MCF 10A (cell line): ENCODE measurements around the gene YAE1. TPM values are rescaled to one million over a fixed set of nuclear protein-coding genes. Genes with fewer than 3 reads are reported as not detected.

Experiments used
- BruUV-seq: library from RNA; stranded (reverse); fragments of 400-500 nt; replicated peaks from 2 replicates; lab custom pipeline; 2021; lab: Mats Ljungman, UMichigan
- CTCF ChIA-PET: fragments of 300-600 bp; sonication (Branson Sonifier 250); formaldehyde crosslinking; extraction: SDS; loops from one replicate; lab custom pipeline; 2021; ENCODE audit warnings: antibody characterized with exemption, inconsistent platforms; lab: Yijun Ruan, JAX
- POLR2A ChIA-PET: fragments of 300-600, 350-650 bp; sonication (Branson Sonifier 250); formaldehyde crosslinking; extraction: SDS; loops from one replicate; lab custom pipeline; 2020; ENCODE audit warnings: antibody characterized with exemption, inconsistent platforms; lab: Yijun Ruan, JAX
- DNase-seq: peaks from one replicate; pipeline ENCODE4 v3.0.0-alpha.2; 2018; ENCODE audit not compliant: unreplicated experiment
- H3K27ac Mint-ChIP-seq: one replicate; pipeline ENCODE4 v1.8.0; 2022; ENCODE audit warnings: mild to moderate bottlenecking, low read depth, mixed read lengths; ENCODE audit not compliant: unreplicated experiment
- H3K27me3 Mint-ChIP-seq: one replicate; pipeline ENCODE4 v1.8.0; 2022; ENCODE audit warnings: mixed read lengths; ENCODE audit not compliant: insufficient read depth, unreplicated experiment
- H3K36me3 Mint-ChIP-seq: one replicate; pipeline ENCODE4 v1.8.0; 2022; ENCODE audit warnings: mild to moderate bottlenecking, moderate library complexity, mixed read lengths; ENCODE audit not compliant: insufficient read depth, unreplicated experiment
- H3K4me1 Mint-ChIP-seq: one replicate; pipeline ENCODE4 v1.8.0; 2022; ENCODE audit warnings: mixed read lengths; ENCODE audit not compliant: insufficient read depth, unreplicated experiment
- H3K4me3 Mint-ChIP-seq: one replicate; pipeline ENCODE4 v1.8.0; 2022; ENCODE audit warnings: mild to moderate bottlenecking, moderate library complexity, mixed read lengths; ENCODE audit not compliant: unreplicated experiment
- H3K9me3 Mint-ChIP-seq: one replicate; pipeline ENCODE4 v1.8.0; 2022; ENCODE audit warnings: mixed read lengths; ENCODE audit not compliant: unreplicated experiment
- CTCF ChIP-seq: fragments of 200-600 bp; IDR thresholded peaks from one replicate; pipeline ENCODE4 v1.8.0; 2022; ENCODE audit warnings: antibody characterized with exemption, mild to moderate bottlenecking; ENCODE audit not compliant: unreplicated experiment
- intact Hi-C: fragments of 100-400 bp; cut with micrococcal nuclease; formaldehyde crosslinking; loops from 2 replicates; pipeline ENCODE4 v1.14.1; 2022
- total RNA-seq: library from RNA; stranded (reverse); gene quantifications from 2 replicates; pipeline ENCODE4 v1.2.3, GENCODE V29; 2022

The YAE1 gene
- total RNA-seq, 1 experiment from 2014 or later: 34.7 TPM

GRCh38 chr7:39594988-39595620, 28.9 kb downstream of the YAE1 start:
- CTCF ChIA-PET: interaction anchor here (0.6 to 4.1 kb wide), 6 partner anchors 14 to 1555 kb away, joined by 3 to 29 read pairs (median 4); no protein-coding TSS in a partner anchor

GRCh38 chr7:39602351-39602750, 36.1 kb downstream of the YAE1 start:
- DNase-seq: no peak
- no peak for TF ChIP-seq CTCF
- BruUV-seq: no TSS peak
- ChIA-PET CTCF (interaction anchor here (0.7 kb wide), 1 partner anchor 902 kb away, joined by 3 read pairs; no protein-coding TSS in a partner anchor), POLR2A (no interaction called here)
- Mint-ChIP-seq H3K36me3 (no peaks in the 10 kb centered on the region), H3K27me3 (no peaks in the 10 kb centered on the region), H3K4me3 (no peak overlapping the region), H3K9me3 (no peaks in the 10 kb centered on the region), H3K27ac (no peak overlapping the region), H3K4me1 (peaks cover 9% of the 10 kb centered on the region)
- intact Hi-C loops: no loop called here

More at GRCh38 chr7:39594988-39595620, 28.9 kb downstream of the YAE1 start:
- Mint-ChIP-seq H3K9me3 (no peaks in the 10 kb centered on the region), H3K27ac (no peak overlapping the region), H3K4me1 (peaks cover 7% of the 10 kb centered on the region), H3K27me3 (no peaks in the 10 kb centered on the region), H3K36me3 (no peaks in the 10 kb centered on the region), H3K4me3 (no peak overlapping the region)
- intact Hi-C loops: no loop called here
- DNase-seq: no peak
- POLR2A ChIA-PET: no interaction called here
- BruUV-seq: no TSS peak
- no peak for TF ChIP-seq CTCF

- no TSS peak for BruUV-seq
- no peak for TF ChIP-seq CTCF
- Mint-ChIP-seq H3K9me3 (no peaks in the 10 kb centered on the region), H3K4me3 (no peak overlapping the region), H3K27ac (no peak overlapping the region), H3K27me3 (no peaks in the 10 kb centered on the region), H3K36me3 (no peaks in the 10 kb centered on the region), H3K4me1 (peaks cover 17% of the 10 kb centered on the region)
- ChIA-PET POLR2A (interaction anchor here (1.0 kb wide), 1 partner anchor 19 kb away, joined by 3 read pairs; no protein-coding TSS in a partner anchor), CTCF (no interaction called here)
- intact Hi-C loops: no loop called here
- DNase-seq: no peak
Measured at GRCh38 chr7:39603924-39604323, 37.7 kb downstream of the YAE1 start.

GRCh38 chr7:39605087-39605486, 38.9 kb downstream of the YAE1 start:
- ChIA-PET CTCF (interaction anchor here (0.9 kb wide), 1 partner anchor 24 kb away, joined by 5 read pairs; no protein-coding TSS in a partner anchor), POLR2A (interaction anchor here (0.6 to 1.6 kb wide), 2 partner anchors 18 to 1135 kb away, joined by 3 to 6 read pairs; partner anchors contain the start of gene RALA)
- Mint-ChIP-seq H3K9me3 (no peaks in the 10 kb centered on the region), H3K4me3 (no peak overlapping the region), H3K36me3 (no peaks in the 10 kb centered on the region), H3K27me3 (no peaks in the 10 kb centered on the region), H3K4me1 (peaks cover 22% of the 10 kb centered on the region), H3K27ac (no peak overlapping the region)
- TF ChIP-seq CTCF: no peak
- intact Hi-C loops: no loop called here
- no TSS peak for BruUV-seq
- DNase-seq: no peak
